ENCODE results near the gene SCAF11. TPM values are rescaled to one million over a fixed set of nuclear protein-coding genes. Genes with fewer than 3 reads are reported as not detected.

SCAF11 gene
- total RNA-seq, 4 donors from 2014 or later = 124 to 221 (median 167) TPM

GRCh38 chr12:45907955-45908354 is 82.4 kb downstream of the SCAF11 start:
- 84% methylated on average over 4 of the region's 4 CpGs for WGBS
- peaks cover 3% of the 10 kb centered on the region for H3K4me1 ChIP-seq
- TF ChIP-seq POLR2A (IDR thresholded peaks at IDR 0.05) (no peak), CTCF (IDR thresholded peaks at IDR 0.05) (no peak), POLR2AphosphoS5 (IDR thresholded peaks at IDR 0.05) (no peak), EP300 (IDR thresholded peaks at IDR 0.05) (no peak)

GRCh38 chr12:45898094-45898493 is 92.3 kb downstream of the SCAF11 start:
- WGBS = 80% methylated on average over 1 of the region's 1 CpG
- DNase-seq (ENCODE audit: low spot score in 2 of 2) = no peak
- no peak for TF ChIP-seq POLR2A (IDR thresholded peaks at IDR 0.05)
- TF ChIP-seq POLR2AphosphoS5 (IDR thresholded peaks at IDR 0.05) = no peak
- TF ChIP-seq EP300 (IDR thresholded peaks at IDR 0.05) = no peak
- TF ChIP-seq CTCF (IDR thresholded peaks at IDR 0.05) = no peak
- no peak overlapping the region for H3K27ac ChIP-seq
- H3K4me3 ChIP-seq = no peak overlapping the region
- no peaks in the 10 kb centered on the region for H3K9me3 ChIP-seq
- peaks cover 45% of the 10 kb centered on the region for H3K36me3 ChIP-seq
- H3K4me1 ChIP-seq = no peaks in the 10 kb centered on the region
- no peaks in the 10 kb centered on the region for H3K27me3 ChIP-seq

More at GRCh38 chr12:45907955-45908354, 82.4 kb downstream of the SCAF11 start:
- Histone ChIP-seq H3K36me3 (peaks cover 19% of the 10 kb centered on the region), H3K9me3 (no peaks in the 10 kb centered on the region), H3K4me3 (no peak overlapping the region), H3K27me3 (no peaks in the 10 kb centered on the region), H3K27ac (no peak overlapping the region)
- DNase-seq (ENCODE audit: low spot score in 2 of 2) = no peak

- H3K27me3 ChIP-seq = no peaks in the 10 kb centered on the region
- no peak for DNase-seq (ENCODE audit: low spot score in 2 of 2)
- WGBS = 93% methylated on average over 4 of the region's 4 CpGs
- peaks cover 60% of the 10 kb centered on the region for H3K36me3 ChIP-seq
- H3K4me1 ChIP-seq = no peaks in the 10 kb centered on the region
- TF ChIP-seq POLR2AphosphoS5 (IDR thresholded peaks at IDR 0.05) (no peak), EP300 (IDR thresholded peaks at IDR 0.05) (no peak), POLR2A (IDR thresholded peaks at IDR 0.05) (no peak), CTCF (IDR thresholded peaks at IDR 0.05) (no peak)
- H3K9me3 ChIP-seq = no peaks in the 10 kb centered on the region
- no peak overlapping the region for H3K4me3 ChIP-seq
- H3K27ac ChIP-seq = no peak overlapping the region
Observed at GRCh38 chr12:45895961-45896360, 94.4 kb downstream of the SCAF11 start.

GRCh38 chr12:45893240-45893639 is 97.1 kb downstream of the SCAF11 start:
- Histone ChIP-seq H3K27me3 (no peaks in the 10 kb centered on the region), H3K4me1 (no peaks in the 10 kb centered on the region), H3K36me3 (peaks cover 50% of the 10 kb centered on the region), H3K9me3 (no peaks in the 10 kb centered on the region), H3K27ac (no peak overlapping the region), H3K4me3 (no peak overlapping the region)
- 68% methylated on average over 4 of the region's 4 CpGs for WGBS
- TF ChIP-seq POLR2A (IDR thresholded peaks at IDR 0.05) = no peak
- no peak for TF ChIP-seq EP300 (IDR thresholded peaks at IDR 0.05)
- no peak for TF ChIP-seq CTCF (IDR thresholded peaks at IDR 0.05)
- TF ChIP-seq POLR2AphosphoS5 (IDR thresholded peaks at IDR 0.05) = no peak
- DNase-seq (ENCODE audit: low spot score in 2 of 2) = no peak

GRCh38 chr12:45890276-45890675 is 100.1 kb downstream of the SCAF11 start:
- Histone ChIP-seq H3K4me1 (no peaks in the 10 kb centered on the region), H3K36me3 (peaks cover 46% of the 10 kb centered on the region), H3K27ac (no peak overlapping the region), H3K27me3 (no peaks in the 10 kb centered on the region), H3K4me3 (no peak overlapping the region), H3K9me3 (no peaks in the 10 kb centered on the region)
- TF ChIP-seq POLR2AphosphoS5 (IDR thresholded peaks at IDR 0.05) (no peak), EP300 (IDR thresholded peaks at IDR 0.05) (no peak), CTCF (IDR thresholded peaks at IDR 0.05) (no peak), POLR2A (IDR thresholded peaks at IDR 0.05) (no peak)
- 80% methylated on average over 2 of the region's 2 CpGs for WGBS
- DNase-seq (ENCODE audit: low spot score in 2 of 2) = no peak

All from suprapubic skin (tissue), 4 donors.